ENCODE data around the gene DHH. TPM values are rescaled to one million over a fixed set of nuclear protein-coding genes. Genes with fewer than 3 reads are reported as not detected.

DHH gene
- total RNA-seq, 2 donors from 2014 or later = 0.35 to 0.56 TPM

DNA sequence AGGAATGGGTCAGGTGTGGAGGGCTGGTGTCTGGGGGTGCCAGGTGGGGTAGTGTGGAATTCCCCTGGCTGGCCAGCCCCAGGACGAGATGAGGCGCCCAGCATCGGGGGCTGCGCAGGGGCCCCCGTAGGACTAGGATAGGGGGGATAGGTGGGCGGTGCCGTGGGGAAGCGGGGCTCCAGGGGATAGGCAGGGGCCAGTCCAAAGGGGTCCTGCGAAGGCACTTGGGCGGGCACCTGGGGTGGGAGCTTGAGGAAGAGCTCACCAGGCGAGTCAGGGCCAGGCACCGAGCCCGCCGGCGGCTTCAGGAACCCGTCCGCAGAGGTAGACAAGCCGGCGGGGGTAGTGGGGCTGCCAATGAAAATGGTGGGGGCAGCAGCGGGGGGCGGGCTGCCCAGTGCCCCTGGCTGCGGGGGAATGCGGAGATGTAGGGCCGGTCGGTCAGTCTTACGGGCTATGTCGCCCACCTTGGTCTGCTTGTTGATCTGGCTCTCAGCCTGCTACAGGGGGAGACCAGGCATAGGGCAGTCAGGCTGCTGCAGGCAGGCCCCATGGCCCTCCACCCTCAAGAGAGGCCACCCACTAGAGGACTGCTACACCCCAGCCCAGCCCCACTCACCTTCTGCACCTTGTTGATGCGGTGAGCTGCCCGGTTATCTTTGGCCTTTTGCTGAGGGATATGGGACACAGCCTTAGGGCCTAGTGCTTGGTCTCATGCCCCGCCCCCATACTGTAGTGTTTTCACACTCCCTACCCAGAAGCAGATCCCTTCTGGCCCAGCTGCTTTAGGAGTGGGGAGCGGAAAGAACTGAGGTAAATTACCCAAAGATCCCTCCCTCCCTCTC, 53.3 kb downstream of the DHH start:
- TF ChIP-seq, protein P1, sequence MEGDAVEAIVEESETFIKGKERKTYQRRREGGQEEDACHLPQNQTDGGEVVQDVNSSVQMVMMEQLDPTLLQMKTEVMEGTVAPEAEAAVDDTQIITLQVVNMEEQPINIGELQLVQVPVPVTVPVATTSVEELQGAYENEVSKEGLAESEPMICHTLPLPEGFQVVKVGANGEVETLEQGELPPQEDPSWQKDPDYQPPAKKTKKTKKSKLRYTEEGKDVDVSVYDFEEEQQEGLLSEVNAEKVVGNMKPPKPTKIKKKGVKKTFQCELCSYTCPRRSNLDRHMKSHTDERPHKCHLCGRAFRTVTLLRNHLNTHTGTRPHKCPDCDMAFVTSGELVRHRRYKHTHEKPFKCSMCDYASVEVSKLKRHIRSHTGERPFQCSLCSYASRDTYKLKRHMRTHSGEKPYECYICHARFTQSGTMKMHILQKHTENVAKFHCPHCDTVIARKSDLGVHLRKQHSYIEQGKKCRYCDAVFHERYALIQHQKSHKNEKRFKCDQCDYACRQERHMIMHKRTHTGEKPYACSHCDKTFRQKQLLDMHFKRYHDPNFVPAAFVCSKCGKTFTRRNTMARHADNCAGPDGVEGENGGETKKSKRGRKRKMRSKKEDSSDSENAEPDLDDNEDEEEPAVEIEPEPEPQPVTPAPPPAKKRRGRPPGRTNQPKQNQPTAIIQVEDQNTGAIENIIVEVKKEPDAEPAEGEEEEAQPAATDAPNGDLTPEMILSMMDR (IDR thresholded peaks at IDR 0.05) = no peak
- Histone ChIP-seq H3K36me3 (peaks cover 95% of the 10 kb centered on the region), H3K4me3 (no peak overlapping the region), H3K4me1 (no peaks in the 10 kb centered on the region), H3K9me3 (no peaks in the 10 kb centered on the region), H3K27ac (no peak overlapping the region), H3K27me3 (no peaks in the 10 kb centered on the region)
- DNase-seq (ENCODE audit: low spot score) = no peak

DNA sequence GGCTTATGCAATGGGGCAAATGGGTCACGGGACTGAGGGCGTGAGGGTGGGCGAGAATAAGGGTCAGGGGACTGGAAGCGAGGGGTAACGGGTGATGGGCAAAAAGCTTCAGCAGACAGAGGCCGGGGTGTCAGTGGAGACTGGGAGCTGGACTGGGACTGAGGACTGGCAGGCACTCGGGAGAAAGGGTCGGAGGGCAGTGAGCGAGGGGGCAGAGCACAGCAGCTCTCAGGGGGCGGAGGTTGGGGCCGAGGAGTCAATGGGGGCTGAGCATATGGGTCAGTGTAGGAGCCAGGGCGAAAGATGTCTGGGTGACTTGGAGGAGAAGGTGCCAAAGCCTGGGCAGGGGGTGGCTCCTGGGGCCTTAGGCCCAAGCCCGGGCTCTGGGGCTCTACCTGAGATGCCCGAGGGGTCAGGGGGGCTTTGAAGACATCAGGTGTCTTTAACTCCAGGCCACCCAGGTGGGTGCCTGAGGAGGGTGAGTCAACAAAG, 54.2 kb downstream of the DHH start:
- DNase-seq (ENCODE audit: low spot score) = no peak
- no peaks in the 10 kb centered on the region for H3K4me1 ChIP-seq
- peaks cover 93% of the 10 kb centered on the region for H3K36me3 ChIP-seq
- H3K4me3 ChIP-seq = no peak overlapping the region
- H3K27ac ChIP-seq = no peak overlapping the region
- H3K27me3 ChIP-seq = no peaks in the 10 kb centered on the region
- TF ChIP-seq, protein P1 (IDR thresholded peaks at IDR 0.05) = no peak
- H3K9me3 ChIP-seq = no peaks in the 10 kb centered on the region

- TF ChIP-seq, protein P1 (IDR thresholded peaks at IDR 0.05) = no peak
- Histone ChIP-seq H3K4me1 (no peaks in the 10 kb centered on the region), H3K27ac (no peak overlapping the region), H3K27me3 (no peaks in the 10 kb centered on the region), H3K9me3 (no peaks in the 10 kb centered on the region), H3K36me3 (peaks cover 93% of the 10 kb centered on the region), H3K4me3 (no peak overlapping the region)
- no peak for DNase-seq (ENCODE audit: low spot score)
Measured at GRCh38 chr12:49039421-49040363, 54.9 kb downstream of the DHH start.

DNA sequence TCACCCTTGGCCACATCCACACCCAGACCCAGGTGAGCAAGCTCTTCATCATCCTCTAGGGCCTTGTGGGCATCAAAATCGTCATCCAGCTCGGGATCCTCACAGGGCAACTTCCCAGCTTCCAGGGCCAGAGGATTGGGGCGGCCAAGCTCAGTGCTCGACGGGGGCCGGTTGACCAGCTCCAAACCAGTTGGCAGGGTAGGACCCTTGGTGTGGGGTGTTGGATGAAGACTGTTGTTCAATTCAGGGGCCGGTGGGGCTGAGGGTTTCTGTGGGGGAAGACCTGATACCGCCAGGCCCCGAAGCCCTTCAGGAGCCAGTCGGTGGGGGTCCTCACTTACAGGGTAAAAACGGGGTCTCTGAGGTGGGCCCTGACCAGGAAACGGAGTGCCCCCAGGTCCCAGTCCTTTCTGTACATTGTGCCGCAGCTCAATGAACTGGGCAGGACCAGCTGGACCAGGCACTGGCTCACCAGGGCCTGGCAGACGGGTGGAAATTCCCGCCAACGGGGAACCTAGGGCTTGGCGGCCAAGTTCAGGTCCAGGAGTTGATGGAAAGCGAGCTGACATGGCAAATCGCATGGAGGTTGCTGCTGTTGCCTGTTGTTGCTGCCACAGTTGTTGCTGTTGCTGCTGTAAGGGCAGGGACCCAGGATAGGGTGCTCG, 56.2 kb downstream of the DHH start:
- DNase-seq (ENCODE audit: low spot score) = no peak
- Histone ChIP-seq H3K4me1 (no peaks in the 10 kb centered on the region), H3K36me3 (peaks cover 93% of the 10 kb centered on the region), H3K27ac (no peak overlapping the region), H3K4me3 (no peak overlapping the region), H3K27me3 (no peaks in the 10 kb centered on the region), H3K9me3 (no peaks in the 10 kb centered on the region)
- TF ChIP-seq, protein P1 (IDR thresholded peaks at IDR 0.05) = no peak

- Histone ChIP-seq H3K4me1 (no peaks in the 10 kb centered on the region), H3K27ac (no peak overlapping the region), H3K9me3 (no peaks in the 10 kb centered on the region), H3K36me3 (peaks cover 93% of the 10 kb centered on the region), H3K4me3 (no peak overlapping the region), H3K27me3 (no peaks in the 10 kb centered on the region)
- TF ChIP-seq, protein P1 (IDR thresholded peaks at IDR 0.05) = no peak
- no peak for DNase-seq (ENCODE audit: low spot score)
Measured at GRCh38 chr12:49037947-49038237, 56.7 kb downstream of the DHH start.
